GM18909 (cell line): ENCODE results near the gene IKZF3.

Experiments
- ATAC-seq: cut with Tn5 transposase; IDR thresholded peaks from one replicate; pipeline ENCODE4 v1.9.1; 2021; ENCODE audit warnings: mild to moderate bottlenecking; ENCODE audit not compliant: unreplicated experiment, poor library complexity

Gene IKZF3

DNA sequence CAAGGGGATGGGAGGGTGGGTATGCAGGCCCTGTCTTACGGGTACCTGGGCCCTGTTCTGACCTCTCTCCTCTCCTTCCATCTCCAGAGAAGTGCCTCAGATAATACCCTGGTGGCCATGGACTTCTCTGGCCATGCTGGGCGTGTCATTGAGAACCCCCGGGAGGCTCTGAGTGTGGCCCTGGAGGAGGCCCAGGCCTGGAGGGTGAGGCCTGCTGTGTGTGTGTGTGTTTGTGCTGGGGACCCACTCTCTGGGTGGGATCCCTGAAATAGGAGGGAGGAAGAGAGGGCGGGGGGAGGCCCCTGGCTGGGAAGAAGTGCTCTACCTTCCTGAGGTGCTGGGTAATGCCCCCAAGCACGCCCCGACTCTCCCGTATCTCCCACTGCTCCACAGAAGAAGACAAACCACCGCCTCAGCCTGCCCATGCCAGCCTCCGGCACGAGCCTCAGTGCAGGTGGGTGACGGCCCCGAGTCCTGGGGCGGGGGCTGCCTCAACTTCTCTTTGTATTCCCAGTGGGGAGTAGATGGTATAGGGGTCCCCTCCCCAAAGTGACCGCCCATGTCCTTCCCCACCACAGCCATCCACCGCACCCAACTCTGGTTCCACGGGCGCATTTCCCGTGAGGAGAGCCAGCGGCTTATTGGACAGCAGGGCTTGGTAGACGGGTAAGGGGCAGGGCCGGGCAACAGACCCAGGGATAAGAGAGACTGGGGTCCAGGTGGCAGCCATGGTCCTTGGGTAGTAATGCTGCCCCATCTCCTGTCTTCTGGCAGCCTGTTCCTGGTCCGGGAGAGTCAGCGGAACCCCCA, 118.6 kb downstream of the IKZF3 start:
- no peak for ATAC-seq

DNA sequence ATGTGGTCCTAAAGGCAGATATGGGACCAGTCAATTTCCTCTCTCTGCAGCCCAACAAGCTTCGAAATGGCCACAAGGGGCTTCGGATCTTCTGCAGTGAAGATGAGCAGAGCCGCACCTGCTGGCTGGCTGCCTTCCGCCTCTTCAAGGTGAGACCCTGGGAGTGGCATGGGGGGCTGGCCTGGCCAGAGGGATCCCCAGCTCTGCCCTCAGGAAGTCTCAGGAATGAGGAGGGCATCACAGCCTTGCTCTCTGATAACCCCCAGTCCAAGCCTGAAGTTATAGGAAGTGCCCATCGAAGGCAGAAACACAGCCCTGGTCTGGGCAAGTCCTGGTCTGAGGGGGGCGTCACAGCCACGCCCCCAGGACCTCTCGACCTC, 119.3 kb downstream of the IKZF3 start:
- ATAC-seq = no peak

GRCh38 chr17:39744075-39744835, 119.9 kb downstream of the IKZF3 start:
- no peak for ATAC-seq

DNA sequence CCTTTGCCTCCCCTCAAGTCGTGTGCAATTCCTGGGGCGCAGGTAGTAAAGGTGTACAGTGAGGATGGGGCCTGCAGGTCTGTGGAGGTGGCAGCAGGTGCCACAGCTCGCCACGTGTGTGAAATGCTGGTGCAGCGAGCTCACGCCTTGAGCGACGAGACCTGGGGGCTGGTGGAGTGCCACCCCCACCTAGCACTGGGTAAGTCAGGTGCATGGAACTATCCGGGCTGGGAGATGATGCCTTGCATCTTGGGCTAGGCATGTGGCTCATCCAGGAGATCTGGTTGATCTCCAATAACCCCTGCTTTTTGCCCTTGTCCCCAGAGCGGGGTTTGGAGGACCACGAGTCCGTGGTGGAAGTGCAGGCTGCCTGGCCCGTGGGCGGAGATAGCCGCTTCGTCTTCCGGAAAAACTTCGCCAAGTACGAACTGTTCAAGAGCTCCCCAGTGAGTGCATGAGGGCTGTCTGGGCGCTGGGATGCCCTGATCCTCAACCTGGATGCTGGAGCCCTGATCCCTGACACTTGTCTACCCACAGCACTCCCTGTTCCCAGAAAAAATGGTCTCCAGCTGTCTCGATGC, 121.2 kb downstream of the IKZF3 start:
- no peak for ATAC-seq

- no peak for ATAC-seq
Measured at GRCh38 chr17:39742126-39742855, 121.8 kb downstream of the IKZF3 start.

- no peak for ATAC-seq
Measured at GRCh38 chr17:39740357-39741111, 123.6 kb downstream of the IKZF3 start.

DNA sequence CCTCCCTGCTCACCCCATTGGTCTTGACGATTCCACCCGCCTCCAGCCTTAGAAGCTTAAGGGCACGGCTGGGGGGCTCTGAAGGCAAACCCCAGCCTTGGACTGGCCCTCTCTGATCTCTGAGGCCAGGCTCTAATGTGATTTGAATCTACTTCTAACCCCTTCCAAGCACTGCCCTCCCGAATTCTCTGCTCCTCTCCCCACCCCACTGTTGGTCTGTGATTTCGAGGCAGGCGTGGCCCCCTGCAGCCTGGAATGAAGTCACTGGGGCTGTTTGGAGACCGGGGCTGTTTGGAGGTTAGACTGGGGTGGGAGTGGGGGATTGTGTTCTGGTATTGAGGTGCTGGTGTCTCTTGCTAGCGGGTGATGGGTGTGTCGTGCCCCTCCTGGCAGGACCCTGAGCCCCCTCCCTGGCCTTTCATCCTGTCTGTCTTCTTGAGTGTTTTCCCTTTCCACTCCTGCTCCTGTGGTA, 124.2 kb downstream of the IKZF3 start:
- no peak for ATAC-seq

DNA sequence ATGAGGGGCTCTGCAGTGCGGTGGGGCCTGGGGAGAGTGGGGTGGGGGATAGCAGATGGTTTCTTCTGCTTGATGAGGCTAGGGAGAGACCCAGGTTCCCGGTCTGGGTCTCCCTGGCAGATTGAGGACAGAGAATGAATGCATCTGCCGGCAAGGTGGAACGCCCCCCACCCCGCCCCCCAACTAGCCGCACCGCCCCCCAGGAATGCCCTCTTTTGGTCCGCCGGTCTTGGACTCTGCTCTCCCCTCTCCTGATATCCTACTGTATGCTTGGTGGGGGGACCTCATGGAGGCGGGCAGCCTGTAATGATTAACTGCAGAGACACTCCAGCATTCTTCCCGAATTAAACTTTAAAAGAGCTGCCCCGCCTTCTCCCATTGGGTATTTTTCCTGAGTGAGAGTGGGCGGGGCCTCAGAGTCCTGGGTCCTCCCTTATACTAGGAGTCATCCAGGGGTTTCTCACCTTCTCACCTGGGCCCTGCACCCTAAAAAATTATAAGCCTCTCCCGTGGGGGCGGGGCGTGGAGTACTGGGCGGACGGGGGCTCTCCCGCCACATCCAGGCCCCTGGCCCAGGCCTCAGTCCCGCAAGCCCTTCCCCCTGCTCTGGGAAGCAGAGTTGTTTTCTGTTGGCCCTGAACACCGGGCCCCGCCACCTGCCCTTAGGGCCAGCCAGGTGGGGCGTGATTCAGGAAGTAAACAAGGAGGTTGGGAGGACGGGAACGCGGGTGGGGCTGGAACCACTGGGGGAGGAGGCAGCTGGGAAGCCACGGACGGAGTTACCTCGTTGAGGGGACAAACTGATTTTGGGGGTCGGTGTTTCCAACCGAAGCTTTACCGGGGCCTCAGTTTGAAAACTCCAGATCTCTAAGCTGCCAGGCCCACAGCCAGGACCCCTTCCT, 124.9 kb downstream of the IKZF3 start:
- no peak for ATAC-seq

DNA sequence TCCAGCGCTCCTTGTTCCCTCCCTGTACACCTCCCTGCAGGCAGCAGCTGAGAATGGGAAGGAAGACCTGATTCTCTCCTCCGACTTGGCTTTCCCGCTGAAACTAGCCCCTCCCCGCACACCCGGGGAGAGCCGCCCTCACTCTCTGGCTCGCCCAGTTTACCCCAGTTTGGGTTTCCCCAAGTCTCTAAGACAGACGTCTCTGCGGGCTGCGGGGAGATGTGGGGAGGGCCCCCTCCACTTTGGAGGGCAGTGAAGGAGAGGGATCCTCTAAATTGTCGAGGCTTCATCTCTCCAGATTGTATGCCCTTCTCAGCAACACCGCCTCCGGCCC, 125.6 kb downstream of the IKZF3 start:
- no peak for ATAC-seq

- ATAC-seq = no peak
Measured at GRCh38 chr17:39737760-39738567, 126.1 kb downstream of the IKZF3 start, which contains the start of gene GRB7. TSS of gene GRB7 (plus strand) at chr17:39737938. CDS start at chr17:39742302, 4,364 bp downstream.

DNA sequence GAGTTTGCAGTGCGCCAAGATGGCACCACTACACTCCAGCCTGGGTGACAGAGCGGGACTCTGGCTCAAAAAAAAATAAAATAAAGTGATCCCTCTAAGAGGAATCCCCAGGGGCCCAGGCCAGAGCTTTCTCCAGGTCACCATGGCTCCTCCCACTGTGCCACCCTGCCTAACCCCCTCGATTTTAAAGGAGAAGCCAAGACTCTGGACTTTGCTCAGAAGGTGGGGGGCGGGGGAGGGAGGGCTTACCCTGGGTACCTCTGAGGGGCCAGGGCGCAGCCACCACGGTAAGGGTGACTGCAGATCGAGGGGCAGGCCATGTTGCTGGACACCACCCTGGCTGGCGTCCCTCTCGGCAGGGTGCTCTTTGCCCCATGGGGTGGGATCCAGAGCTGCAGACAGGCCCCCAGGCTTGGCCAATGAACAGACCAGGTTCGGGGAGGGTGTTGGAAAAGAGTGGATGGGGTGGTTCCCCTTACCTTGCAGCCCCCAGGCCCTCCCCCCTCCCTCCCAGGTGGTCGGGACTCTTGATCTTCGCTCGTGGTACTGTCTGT, 126.8 kb downstream of the IKZF3 start:
- ATAC-seq = no peak

- no peak for ATAC-seq
Measured at GRCh38 chr17:39736319-39737165, 127.6 kb downstream of the IKZF3 start.

- no peak for ATAC-seq
Measured at GRCh38 chr17:39735882-39736281, 128.2 kb downstream of the IKZF3 start.

GRCh38 chr17:39732586-39732985, 131.5 kb downstream of the IKZF3 start:
- ATAC-seq = no peak

- ATAC-seq = peak; percentile 92
Measured at GRCh38 chr17:39730095-39730921, 133.8 kb downstream of the IKZF3 start, which contains the start of gene MIEN1. TSS of gene MIEN1 (minus strand) at chr17:39730532. CDS start at chr17:39730495, 37 bp downstream.

GRCh38 chr17:39729280-39729851, 134.7 kb downstream of the IKZF3 start:
- ATAC-seq = no peak
